ENCODE data around the gene CD247. TPM values are rescaled to one million over a fixed set of nuclear protein-coding genes. Genes with fewer than 3 reads are reported as not detected.

The CD247 gene
- total RNA-seq, 2 donors from 2014 or later = 1.1 to 2.0 TPM

GRCh38 chr1:167499106-167499505 lies 19.2 kb downstream of the CD247 start:
- DNase-seq (no peak), ATAC-seq (no peak)
- intact Hi-C loops (cut with DNase I) = no loop called here

- intact Hi-C loops (cut with DNase I) = no loop called here
- no peak for ATAC-seq
- no peak for DNase-seq
Observed at GRCh38 chr1:167496797-167497619, 21.3 kb downstream of the CD247 start.

- ATAC-seq (no peak), DNase-seq (no peak)
- intact Hi-C loops (cut with DNase I) = no loop called here
Observed at GRCh38 chr1:167493372-167493771, 25.0 kb downstream of the CD247 start.

- no peak for ATAC-seq
- intact Hi-C loops (cut with DNase I) = no loop called here
Observed at GRCh38 chr1:167492481-167492910, 25.8 kb downstream of the CD247 start.

GRCh38 chr1:167491586-167492461 lies 26.5 kb downstream of the CD247 start:
- DNase-seq (no peak), ATAC-seq (no peak)
- intact Hi-C loops (cut with DNase I) = no loop called here

More at GRCh38 chr1:167492481-167492910, 25.8 kb downstream of the CD247 start:
- no peak for DNase-seq

GRCh38 chr1:167490765-167491164 lies 27.6 kb downstream of the CD247 start:
- intact Hi-C loops (cut with DNase I) = no loop called here
- no peak for DNase-seq
- ATAC-seq = no peak

- intact Hi-C loops (cut with DNase I) = no loop called here
- ATAC-seq (no peak), DNase-seq (no peak)
Observed at GRCh38 chr1:167489571-167490340, 28.6 kb downstream of the CD247 start.

GRCh38 chr1:167488786-167489185 lies 29.5 kb downstream of the CD247 start:
- no peak for DNase-seq
- no peak for ATAC-seq
- intact Hi-C loops (cut with DNase I) = no loop called here

- no peak for ATAC-seq
Observed at GRCh38 chr1:167487614-167488013, 30.7 kb downstream of the CD247 start.

GRCh38 chr1:167486090-167486824 lies 32.1 kb downstream of the CD247 start:
- intact Hi-C loops (cut with DNase I) = no loop called here
- ATAC-seq = peak; percentile 30
- DNase-seq = peak; percentile 31

More at GRCh38 chr1:167487614-167488013, 30.7 kb downstream of the CD247 start:
- intact Hi-C loops (cut with DNase I) = no loop called here
- DNase-seq = no peak

- intact Hi-C loops (cut with DNase I) = no loop called here
- DNase-seq = no peak
- no peak for ATAC-seq
Observed at GRCh38 chr1:167484726-167485502, 33.4 kb downstream of the CD247 start.

GRCh38 chr1:167483790-167484189 lies 34.5 kb downstream of the CD247 start:
- intact Hi-C loops (cut with DNase I) = no loop called here
- DNase-seq = no peak
- no peak for ATAC-seq

- ATAC-seq (no peak), DNase-seq (no peak)
- intact Hi-C loops (cut with DNase I) = no loop called here
Observed at GRCh38 chr1:167482184-167482583, 36.1 kb downstream of the CD247 start.

- no peak for DNase-seq
- no peak for ATAC-seq
- intact Hi-C loops (cut with DNase I) = no loop called here
Observed at GRCh38 chr1:167479331-167479979, 38.9 kb downstream of the CD247 start.

- intact Hi-C loops (cut with DNase I) = no loop called here
- no peak for ATAC-seq
- DNase-seq = no peak
Observed at GRCh38 chr1:167477986-167478385, 40.3 kb downstream of the CD247 start.

GRCh38 chr1:167476061-167476460 lies 42.3 kb downstream of the CD247 start:
- ATAC-seq = no peak
- no peak for DNase-seq
- intact Hi-C loops (cut with DNase I) = no loop called here

- ATAC-seq = no peak
- intact Hi-C loops (cut with DNase I) = no loop called here
- DNase-seq = no peak
Observed at GRCh38 chr1:167474191-167474641, 44.1 kb downstream of the CD247 start.
